ENCODE results near the gene TMEM132C. TPM values are rescaled to one million over a fixed set of nuclear protein-coding genes. Genes with fewer than 3 reads are reported as not detected.

TMEM132C gene
- total and polyA plus RNA-seq, 3 donors from 2014 or later: 2.9 to 5.5 (median 3.3) TPM

DNA sequence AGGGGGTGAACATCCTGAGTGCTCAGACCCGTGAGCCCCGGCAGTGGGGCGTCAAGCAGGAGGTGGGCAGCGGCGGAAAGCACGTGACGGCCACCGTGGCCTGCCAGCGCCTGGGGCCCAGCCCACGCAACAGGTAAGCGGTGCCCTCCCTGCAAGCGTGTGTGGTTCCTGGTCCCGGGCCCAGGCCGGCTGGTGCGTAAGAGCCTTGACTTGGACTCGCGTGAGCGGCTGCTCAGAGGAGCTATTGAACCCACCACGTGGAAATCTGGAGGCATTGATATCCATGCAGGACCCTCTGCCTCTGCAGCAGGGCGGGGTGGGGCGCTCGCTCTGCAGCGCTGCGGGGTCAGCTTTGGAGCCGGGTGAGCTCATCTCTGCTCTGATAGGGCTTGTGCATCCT lies 277.0 kb downstream of the TMEM132C start:
- 86 to 93% methylated on average over 21 to 25 of the region's 25 CpGs for WGBS, 2 donors
- H3K36me3 ChIP-seq (ENCODE audit: low read depth, missing control alignments): no peaks in the 10 kb centered on the region
- no peaks in the 10 kb centered on the region for H3K4me1 ChIP-seq
- no peak overlapping the region for H3K27ac ChIP-seq
- TF ChIP-seq, protein P1, sequence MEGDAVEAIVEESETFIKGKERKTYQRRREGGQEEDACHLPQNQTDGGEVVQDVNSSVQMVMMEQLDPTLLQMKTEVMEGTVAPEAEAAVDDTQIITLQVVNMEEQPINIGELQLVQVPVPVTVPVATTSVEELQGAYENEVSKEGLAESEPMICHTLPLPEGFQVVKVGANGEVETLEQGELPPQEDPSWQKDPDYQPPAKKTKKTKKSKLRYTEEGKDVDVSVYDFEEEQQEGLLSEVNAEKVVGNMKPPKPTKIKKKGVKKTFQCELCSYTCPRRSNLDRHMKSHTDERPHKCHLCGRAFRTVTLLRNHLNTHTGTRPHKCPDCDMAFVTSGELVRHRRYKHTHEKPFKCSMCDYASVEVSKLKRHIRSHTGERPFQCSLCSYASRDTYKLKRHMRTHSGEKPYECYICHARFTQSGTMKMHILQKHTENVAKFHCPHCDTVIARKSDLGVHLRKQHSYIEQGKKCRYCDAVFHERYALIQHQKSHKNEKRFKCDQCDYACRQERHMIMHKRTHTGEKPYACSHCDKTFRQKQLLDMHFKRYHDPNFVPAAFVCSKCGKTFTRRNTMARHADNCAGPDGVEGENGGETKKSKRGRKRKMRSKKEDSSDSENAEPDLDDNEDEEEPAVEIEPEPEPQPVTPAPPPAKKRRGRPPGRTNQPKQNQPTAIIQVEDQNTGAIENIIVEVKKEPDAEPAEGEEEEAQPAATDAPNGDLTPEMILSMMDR (IDR thresholded peaks at IDR 0.05): no peak
- no peak for TF ChIP-seq POLR2A (IDR thresholded peaks at IDR 0.05)
- DNase-seq: no peak
- H3K27me3 ChIP-seq: no peaks in the 10 kb centered on the region
- no peaks in the 10 kb centered on the region for H3K9me3 ChIP-seq
- intact Hi-C loops (cut with DNase I; ENCODE audit: low total_unique reads): no loop called here
- H3K4me3 ChIP-seq: no peak overlapping the region

DNA sequence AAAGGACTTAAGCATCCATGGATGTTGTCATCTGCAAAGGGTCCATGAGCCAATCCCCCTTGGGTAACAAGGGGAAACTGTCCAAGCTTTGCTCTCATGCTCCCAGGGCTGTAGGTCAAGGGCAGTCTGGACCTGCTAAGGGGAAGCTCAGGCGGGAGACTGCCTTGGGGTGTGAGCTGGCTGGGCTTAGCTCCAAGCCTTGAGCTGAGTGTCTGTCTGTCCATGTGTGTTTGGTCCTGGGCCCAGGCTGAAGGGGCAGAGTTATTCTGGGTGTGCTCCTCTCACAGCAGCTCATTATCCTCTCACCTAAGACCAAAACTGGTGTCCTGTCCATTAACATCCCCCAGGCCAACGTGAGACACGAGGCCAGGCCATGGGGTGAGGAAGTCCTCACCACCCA lies 282.0 kb downstream of the TMEM132C start:
- Histone ChIP-seq H3K9me3 (no peaks in the 10 kb centered on the region), H3K36me3 (ENCODE audit: low read depth, missing control alignments) (no peaks in the 10 kb centered on the region), H3K27me3 (no peaks in the 10 kb centered on the region), H3K4me1 (no peaks in the 10 kb centered on the region), H3K4me3 (no peak overlapping the region), H3K27ac (no peak overlapping the region)
- no peak for TF ChIP-seq POLR2A (IDR thresholded peaks at IDR 0.05)
- TF ChIP-seq, protein P1 (IDR thresholded peaks at IDR 0.05): no peak
- intact Hi-C loops (cut with DNase I; ENCODE audit: low total_unique reads): no loop called here
- no peak for DNase-seq
- WGBS, 2 donors: 55 to 69% methylated on average over 2 to 3 of the region's 3 CpGs

DNA sequence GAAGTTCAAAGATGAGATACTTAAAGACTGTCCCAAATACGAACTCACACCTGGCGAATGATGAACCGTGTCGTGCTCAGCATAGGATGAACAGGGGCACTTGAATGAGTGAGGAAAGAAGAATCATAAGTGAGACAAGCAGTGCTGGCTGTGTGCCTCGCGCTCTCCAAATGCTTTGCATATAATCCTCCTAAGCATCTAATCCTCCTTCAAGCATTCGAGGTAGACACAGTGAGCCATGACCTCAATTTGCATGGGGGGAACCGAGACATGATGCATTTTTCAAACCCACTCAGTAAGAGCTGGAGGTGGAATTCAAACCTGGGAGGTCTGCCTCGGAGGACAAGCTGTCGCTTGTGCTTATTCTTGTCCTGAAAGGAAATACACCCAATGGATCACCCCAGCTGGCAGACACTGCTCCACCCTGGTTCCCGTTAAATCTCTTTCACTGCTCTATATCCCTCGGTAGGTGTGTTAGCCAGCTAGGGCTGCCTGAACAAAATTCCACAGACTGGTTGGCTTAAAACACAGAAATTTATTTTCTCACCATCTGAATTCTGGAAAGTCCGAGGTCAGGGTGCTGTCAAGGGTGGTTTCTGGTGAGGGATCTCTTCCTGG lies 282.7 kb downstream of the TMEM132C start:
- Histone ChIP-seq H3K4me3 (no peak overlapping the region), H3K4me1 (no peaks in the 10 kb centered on the region), H3K27ac (no peak overlapping the region), H3K36me3 (ENCODE audit: low read depth, missing control alignments) (no peaks in the 10 kb centered on the region), H3K9me3 (no peaks in the 10 kb centered on the region), H3K27me3 (no peaks in the 10 kb centered on the region)
- WGBS, 2 donors: 84 to 88% methylated on average over 13 of the region's 13 CpGs
- DNase-seq: no peak
- intact Hi-C loops (cut with DNase I; ENCODE audit: low total_unique reads): no loop called here
- no peak for TF ChIP-seq POLR2A (IDR thresholded peaks at IDR 0.05)
- TF ChIP-seq, protein P1 (IDR thresholded peaks at IDR 0.05): no peak

GRCh38 chr12:128551266-128551665 lies 284.3 kb downstream of the TMEM132C start:
- TF ChIP-seq, protein P1 (IDR thresholded peaks at IDR 0.05): no peak
- no peak for TF ChIP-seq POLR2A (IDR thresholded peaks at IDR 0.05)
- no peak for DNase-seq
- intact Hi-C loops (cut with DNase I; ENCODE audit: low total_unique reads): no loop called here
- no peaks in the 10 kb centered on the region for H3K9me3 ChIP-seq
- H3K27ac ChIP-seq: no peak overlapping the region
- H3K4me3 ChIP-seq: no peak overlapping the region
- no peaks in the 10 kb centered on the region for H3K36me3 ChIP-seq (ENCODE audit: low read depth, missing control alignments)
- H3K27me3 ChIP-seq: no peaks in the 10 kb centered on the region
- WGBS, 2 donors: 53 to 64% methylated on average over 5 to 9 of the region's 9 CpGs
- no peaks in the 10 kb centered on the region for H3K4me1 ChIP-seq
